ENCODE data around the gene CARD19.

The CARD19 gene

DNA sequence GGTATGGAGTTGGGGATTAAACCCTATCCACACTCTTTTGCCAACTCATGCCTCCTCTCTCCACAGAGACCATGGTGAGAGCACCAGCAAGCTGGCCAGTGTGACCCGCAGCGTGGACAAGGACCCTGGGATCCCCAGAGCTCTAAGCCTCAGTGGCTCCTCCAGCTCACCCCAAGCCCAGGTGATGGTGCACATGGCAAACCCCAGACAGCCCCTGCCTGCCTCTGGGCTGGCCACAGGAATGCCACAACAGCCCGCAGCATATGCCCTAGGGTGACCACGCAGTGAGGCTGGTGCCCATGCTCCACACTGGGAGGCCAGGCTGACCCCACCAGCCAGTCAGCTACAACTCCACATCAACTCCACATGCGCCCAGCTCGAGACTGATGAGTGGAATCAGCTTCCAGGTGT lies 11.5 kb upstream of the CARD19 start:
- CTCF ChIA-PET = interaction anchor here (0.9 to 1.4 kb wide), 3 partner anchors 8 to 81 kb away, joined by 3 to 4 read pairs (median 3); no protein-coding TSS in a partner anchor

GRCh38 chr9:93085676-93086075 lies 10.3 kb upstream of the CARD19 start:
- TF ChIP-seq CTCF (IDR thresholded peaks at IDR 0.05; ENCODE audit: control extremely low read depth, extremely low read depth, low read depth, missing control alignments) = no peak
- no peak for DNase-seq (ENCODE audit: extremely low spot score)
- ChIA-PET CTCF (interaction anchor here (0.9 to 1.6 kb wide), 2 partner anchors 9 to 481 kb away, joined by 3 to 4 read pairs; no protein-coding TSS in a partner anchor), POLR2A (no interaction called here)

More for the DNA sequence above, 11.5 kb upstream of the CARD19 start:
- no peak for DNase-seq (ENCODE audit: extremely low spot score)
- POLR2A ChIA-PET = no interaction called here
- no peak for TF ChIP-seq CTCF (IDR thresholded peaks at IDR 0.05; ENCODE audit: control extremely low read depth, extremely low read depth, low read depth, missing control alignments)

- ChIA-PET POLR2A (no interaction called here), CTCF (interaction anchor here (1.0 to 1.6 kb wide), 3 partner anchors 22 to 480 kb away, joined by 3 to 4 read pairs (median 4); no protein-coding TSS in a partner anchor)
- no peak for DNase-seq (ENCODE audit: extremely low spot score)
- TF ChIP-seq CTCF (IDR thresholded peaks at IDR 0.05; ENCODE audit: control extremely low read depth, extremely low read depth, low read depth, missing control alignments) = no peak
Measured at GRCh38 chr9:93086447-93087224, 9.4 kb upstream of the CARD19 start.

DNA sequence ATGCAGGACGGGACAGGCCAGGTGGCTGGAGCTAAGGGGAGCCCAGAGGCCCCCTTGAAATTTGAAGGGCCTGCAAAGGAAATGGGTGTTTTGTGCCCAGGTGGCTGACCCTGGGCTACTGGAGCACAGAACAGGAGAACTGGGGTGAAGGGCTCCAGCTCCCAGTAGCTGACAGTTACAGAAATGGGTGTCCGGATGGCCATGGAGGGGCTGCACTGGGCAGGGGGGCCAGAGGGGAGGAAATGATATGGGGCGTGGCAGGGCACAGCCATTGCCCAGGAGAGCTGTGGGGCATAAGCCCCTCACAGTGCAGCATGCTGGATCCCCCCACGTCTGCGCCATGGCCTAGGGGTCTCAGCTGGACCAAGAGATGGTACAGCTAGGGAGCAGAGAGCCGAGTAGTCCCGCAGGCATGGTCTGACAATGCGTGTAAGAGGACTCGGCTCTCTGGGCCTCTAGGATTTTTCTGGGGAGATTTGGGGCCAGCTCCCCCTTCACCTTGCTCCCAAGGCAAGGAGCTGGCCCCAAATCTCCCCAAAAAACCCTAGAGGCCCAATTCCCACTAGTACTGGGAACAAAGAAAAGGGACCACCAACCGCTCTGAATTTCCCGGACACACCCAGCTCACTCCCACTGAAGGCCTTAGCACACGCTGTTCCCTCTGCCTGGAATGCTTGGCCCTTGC lies 7.9 kb upstream of the CARD19 start:
- ChIA-PET POLR2A (no interaction called here), CTCF (interaction anchor here (0.6 to 1.8 kb wide), 3 partner anchors 11 to 85 kb away, joined by 3 to 4 read pairs (median 4); no protein-coding TSS in a partner anchor)
- no peak for DNase-seq (ENCODE audit: extremely low spot score)
- TF ChIP-seq CTCF (IDR thresholded peaks at IDR 0.05; ENCODE audit: control extremely low read depth, extremely low read depth, low read depth, missing control alignments) = no peak

DNA sequence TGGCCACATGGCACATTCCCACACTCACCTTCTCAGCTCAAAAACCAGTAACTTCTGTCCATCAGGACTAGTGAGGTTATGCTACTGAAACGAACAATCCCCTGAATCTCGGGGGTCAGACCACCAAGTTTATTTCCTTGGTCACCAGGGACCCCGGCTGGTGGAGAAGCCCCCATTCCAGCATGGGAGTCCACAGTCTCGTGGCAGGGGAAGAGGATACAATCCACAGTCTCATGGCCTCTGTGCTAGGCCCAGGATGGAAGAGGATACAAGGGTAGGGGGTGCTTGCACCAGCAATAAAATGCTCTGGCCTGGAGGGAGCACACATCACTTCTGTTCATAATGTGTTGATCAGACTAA lies 7.4 kb upstream of the CARD19 start:
- TF ChIP-seq CTCF (IDR thresholded peaks at IDR 0.05; ENCODE audit: control extremely low read depth, extremely low read depth, low read depth, missing control alignments) = no peak
- no peak for DNase-seq (ENCODE audit: extremely low spot score)
- ChIA-PET POLR2A (no interaction called here), CTCF (interaction anchor here (0.6 to 1.8 kb wide), 3 partner anchors 12 to 85 kb away, joined by 3 to 4 read pairs (median 4); no protein-coding TSS in a partner anchor)

- POLR2A ChIA-PET = no interaction called here
- CTCF ChIA-PET = interaction anchor here (0.6 to 1.8 kb wide), 3 partner anchors 12 to 85 kb away, joined by 3 to 4 read pairs (median 4); no protein-coding TSS in a partner anchor
- no peak for TF ChIP-seq CTCF (IDR thresholded peaks at IDR 0.05; ENCODE audit: control extremely low read depth, extremely low read depth, low read depth, missing control alignments)
- no peak for DNase-seq (ENCODE audit: extremely low spot score)
Measured at GRCh38 chr9:93089024-93089423, 7.0 kb upstream of the CARD19 start.
